Fibroblast of the aortic adventitia (primary cell): ENCODE measurements around the gene RORB. TPM values are rescaled to one million over a fixed set of nuclear protein-coding genes. Genes with fewer than 3 reads are reported as not detected.
A peak's percentile ranks its signal among the peaks of the same experiment; 100 is the strongest.

Source experiments
- DNase-seq: peaks from one replicate; pipeline ENCODE4 v3.0.0-alpha.2; 2010; ENCODE audit warnings: low read depth
- H3K4me3 ChIP-seq: 2 replicates; pipeline ENCODE4 v1.5.1; 2011; ENCODE audit warnings: low read depth, mild to moderate bottlenecking, control low read depth, low read length, moderate library complexity
- CTCF ChIP-seq: IDR thresholded peaks from 2 replicates; pipeline ENCODE4 v1.5.1; 2011; ENCODE audit warnings: mild to moderate bottlenecking, low read length, control low read depth, inconsistent platforms; ENCODE audit not compliant: insufficient read depth
- total RNA-seq: library from RNA; depleted of rRNA; stranded (reverse); fragments of >200 nt; gene quantifications from 2 replicates; pipeline ENCODE4 v1.2.3, GENCODE V29; 2012; ENCODE audit warnings: low replicate concordance

RORB gene
- total RNA-seq, 1 donor: 22.0 TPM

- DNase-seq: no peak
- no peak overlapping the region for H3K4me3 ChIP-seq
- TF ChIP-seq CTCF: no peak
Observed at GRCh38 chr9:74479711-74480110, 17.4 kb upstream of the RORB start.

GRCh38 chr9:74487395-74487794 is 9.7 kb upstream of the RORB start:
- no peak overlapping the region for H3K4me3 ChIP-seq
- no peak for TF ChIP-seq CTCF
- no peak for DNase-seq

GRCh38 chr9:74493512-74493911 is 3.6 kb upstream of the RORB start:
- H3K4me3 ChIP-seq: no peak overlapping the region
- no peak for TF ChIP-seq CTCF
- DNase-seq: no peak

- H3K4me3 ChIP-seq: no peak overlapping the region
- no peak for DNase-seq
- TF ChIP-seq CTCF: no peak
Observed at GRCh38 chr9:74494490-74494889, 2.6 kb upstream of the RORB start.

GRCh38 chr9:74496406-74496805 is 729 bp upstream of the RORB start:
- H3K4me3 ChIP-seq: no peak overlapping the region
- DNase-seq: no peak
- TF ChIP-seq CTCF: no peak

GRCh38 chr9:74497748-74498620 is 849 bp downstream of the RORB start:
- no peak for TF ChIP-seq CTCF
- DNase-seq: peak; percentile 26
- peak overlapping the region; percentile 77 for H3K4me3 ChIP-seq
